Measurements from ENCODE around the gene C2CD2. TPM values are rescaled to one million over a fixed set of nuclear protein-coding genes. Genes with fewer than 3 reads are reported as not detected.

The C2CD2 gene
- total and polyA plus RNA-seq, 2 donors (not counting 1 experiment from before 2014, with no cell fraction given), result 6.8 to 11.9 TPM

DNA sequence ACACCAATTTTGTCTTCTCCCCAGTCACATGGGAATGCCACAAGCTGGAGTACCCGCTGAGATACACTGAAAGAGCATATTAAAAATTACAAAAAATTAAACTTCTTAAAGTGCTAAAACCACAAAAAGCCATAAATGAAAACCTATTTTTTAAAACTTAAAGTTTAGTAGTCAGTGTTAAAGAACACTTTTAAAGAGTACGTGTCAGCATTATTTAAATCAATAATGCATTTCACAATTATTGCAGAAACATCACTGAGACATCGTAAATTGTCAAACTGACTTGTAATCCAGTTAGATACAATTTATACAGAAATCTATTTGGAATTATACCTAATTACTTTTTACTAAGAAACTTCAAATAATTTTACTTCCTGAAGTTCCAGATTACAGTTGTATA, 33.5 kb upstream of the C2CD2 start:
- Histone ChIP-seq H3K4me2 (replicated peaks; ENCODE audit: low read depth, low read length, poor library complexity, severe bottlenecking) (no peak overlapping the region), H3K79me2 (ENCODE audit: control insufficient read depth, insufficient read depth, low read length) (no peaks in the 10 kb centered on the region), H3K27me3 (replicated peaks in 1 of 4; ENCODE audit: control extremely low read depth in 1 of 4, control insufficient read depth in 3 of 4, insufficient read depth in 4 of 4, low read length in 3 of 4) (no peaks in the 10 kb centered on the region), H4K20me1 (ENCODE audit: control insufficient read depth, insufficient read depth, low read length, poor library complexity, severe bottlenecking) (no peaks in the 10 kb centered on the region), H2AFZ (ENCODE audit: insufficient read depth, low read depth, low read length, poor library complexity, severe bottlenecking) (no peak overlapping the region), H3K4me3 (ENCODE audit: control extremely low read depth in 1 of 5, extremely low read depth in 1 of 5, insufficient read depth in 1 of 5, low read depth in 2 of 5, low read length in 4 of 5) (no peak overlapping the region), H3K9ac (ENCODE audit: low read length) (no peak overlapping the region), H3K36me3 (replicated peaks in 1 of 2; ENCODE audit: control extremely low read depth in 1 of 2, control insufficient read depth in 1 of 2, extremely low read depth in 1 of 2, insufficient read depth in 2 of 2, low read length in 1 of 2) (peaks cover 0 to 16% of the 10 kb centered on the region in 2 experiments), H3K9me3 (ENCODE audit: control extremely low read depth in 1 of 3, control insufficient read depth in 2 of 3, insufficient read depth in 1 of 3, low read length in 2 of 3) (peaks cover 0 to 3% (median 0%) of the 10 kb centered on the region in 3 donors), H3K27ac (ENCODE audit: low read length in 2 of 2) (no peak overlapping the region), H3K4me1 (ENCODE audit: control insufficient read depth in 2 of 2, insufficient read depth in 2 of 2, low read length in 2 of 2) (no peaks in the 10 kb centered on the region)
- CTCF ChIA-PET, result no interaction called here
- H3K4me3 Mint-ChIP-seq, result no peak overlapping the region
- H3K4me1 Mint-ChIP-seq, result no peaks in the 10 kb centered on the region
- TF ChIP-seq CTCF (IDR thresholded peaks at IDR 0.05) (no peak), EZH2 (IDR thresholded peaks at IDR 0.05; ENCODE audit: borderline replicate concordance, insufficient read depth, low read depth, low read length, poor library complexity, severe bottlenecking) (no peak)
- intact Hi-C loops (cut with micrococcal nuclease), result no loop called here
- POLR2A ChIA-PET, result no interaction called here
- no peaks in the 10 kb centered on the region for H3K27me3 Mint-ChIP-seq
- no peak overlapping the region for H3K27ac Mint-ChIP-seq
- no peak for DNase-seq
- ATAC-seq (ENCODE audit: low read depth), result no peak
- no CpG with 5 or more reads among the region's 3 CpGs for WGBS (ENCODE audit: insufficient coverage)
- peaks cover 8% of the 10 kb centered on the region for H3K9me3 Mint-ChIP-seq (ENCODE audit: insufficient read depth)

- Mint-ChIP-seq H3K27ac (no peak overlapping the region), H3K9me3 (ENCODE audit: insufficient read depth) (peaks cover 8% of the 10 kb centered on the region), H3K4me1 (no peaks in the 10 kb centered on the region), H3K27me3 (no peaks in the 10 kb centered on the region), H3K4me3 (no peak overlapping the region)
- no peaks in the 10 kb centered on the region for H3K4me1 ChIP-seq (ENCODE audit: control insufficient read depth in 2 of 2, insufficient read depth in 2 of 2, low read length in 2 of 2)
- no peaks in the 10 kb centered on the region for H3K27me3 ChIP-seq (replicated peaks in 1 of 4; ENCODE audit: control extremely low read depth in 1 of 4, control insufficient read depth in 3 of 4, insufficient read depth in 4 of 4, low read length in 3 of 4)
- ChIA-PET POLR2A (no interaction called here), CTCF (no interaction called here)
- peaks cover 0 to 2% of the 10 kb centered on the region in 2 experiments for H3K36me3 ChIP-seq (replicated peaks in 1 of 2; ENCODE audit: control extremely low read depth in 1 of 2, control insufficient read depth in 1 of 2, extremely low read depth in 1 of 2, insufficient read depth in 2 of 2, low read length in 1 of 2)
- no peaks in the 10 kb centered on the region for H4K20me1 ChIP-seq (ENCODE audit: control insufficient read depth, insufficient read depth, low read length, poor library complexity, severe bottlenecking)
- no peak overlapping the region for H2AFZ ChIP-seq (ENCODE audit: insufficient read depth, low read depth, low read length, poor library complexity, severe bottlenecking)
- no peak overlapping the region for H3K27ac ChIP-seq (ENCODE audit: low read length in 2 of 2)
- H3K4me2 ChIP-seq (replicated peaks; ENCODE audit: low read depth, low read length, poor library complexity, severe bottlenecking), result no peak overlapping the region
- DNase-seq (no peak), ATAC-seq (ENCODE audit: low read depth) (no peak)
- H3K79me2 ChIP-seq (ENCODE audit: control insufficient read depth, insufficient read depth, low read length), result no peaks in the 10 kb centered on the region
- WGBS (ENCODE audit: insufficient coverage), result 95% methylated on average over 3 of the region's 6 CpGs
- no peak overlapping the region for H3K4me3 ChIP-seq (ENCODE audit: control extremely low read depth in 1 of 5, extremely low read depth in 1 of 5, insufficient read depth in 1 of 5, low read depth in 2 of 5, low read length in 4 of 5)
- peaks cover 0 to 3% (median 0%) of the 10 kb centered on the region in 3 donors for H3K9me3 ChIP-seq (ENCODE audit: control extremely low read depth in 1 of 3, control insufficient read depth in 2 of 3, insufficient read depth in 1 of 3, low read length in 2 of 3)
- no peak overlapping the region for H3K9ac ChIP-seq (ENCODE audit: low read length)
- intact Hi-C loops (cut with micrococcal nuclease), result no loop called here
- no peak for TF ChIP-seq EZH2 (IDR thresholded peaks at IDR 0.05; ENCODE audit: borderline replicate concordance, insufficient read depth, low read depth, low read length, poor library complexity, severe bottlenecking)
- no peak for TF ChIP-seq CTCF (IDR thresholded peaks at IDR 0.05)
Observed at GRCh38 chr21:41985662-41986416, 32.0 kb upstream of the C2CD2 start.
